ENCODE measurements around the gene CD8B.

- TF ChIP-seq CTCF (IDR thresholded peaks at IDR 0.05) (no peak), POLR2A (IDR thresholded peaks at IDR 0.05) (no peak)
Observed at GRCh38 chr2:86772611-86773010, 89.1 kb downstream of the CD8B start.

Measured in tibial nerve (tissue), 3 donors.